ENCODE measurements around the gene GJB1. TPM values are rescaled to one million over a fixed set of nuclear protein-coding genes. Genes with fewer than 3 reads are reported as not detected.

Gene GJB1
- total and polyA plus RNA-seq, 9 of the 15 experiments (the other 6 are each of a cell fraction or from before 2014, with no cell fraction given): 0.11 TPM; not detected in 8

DNA sequence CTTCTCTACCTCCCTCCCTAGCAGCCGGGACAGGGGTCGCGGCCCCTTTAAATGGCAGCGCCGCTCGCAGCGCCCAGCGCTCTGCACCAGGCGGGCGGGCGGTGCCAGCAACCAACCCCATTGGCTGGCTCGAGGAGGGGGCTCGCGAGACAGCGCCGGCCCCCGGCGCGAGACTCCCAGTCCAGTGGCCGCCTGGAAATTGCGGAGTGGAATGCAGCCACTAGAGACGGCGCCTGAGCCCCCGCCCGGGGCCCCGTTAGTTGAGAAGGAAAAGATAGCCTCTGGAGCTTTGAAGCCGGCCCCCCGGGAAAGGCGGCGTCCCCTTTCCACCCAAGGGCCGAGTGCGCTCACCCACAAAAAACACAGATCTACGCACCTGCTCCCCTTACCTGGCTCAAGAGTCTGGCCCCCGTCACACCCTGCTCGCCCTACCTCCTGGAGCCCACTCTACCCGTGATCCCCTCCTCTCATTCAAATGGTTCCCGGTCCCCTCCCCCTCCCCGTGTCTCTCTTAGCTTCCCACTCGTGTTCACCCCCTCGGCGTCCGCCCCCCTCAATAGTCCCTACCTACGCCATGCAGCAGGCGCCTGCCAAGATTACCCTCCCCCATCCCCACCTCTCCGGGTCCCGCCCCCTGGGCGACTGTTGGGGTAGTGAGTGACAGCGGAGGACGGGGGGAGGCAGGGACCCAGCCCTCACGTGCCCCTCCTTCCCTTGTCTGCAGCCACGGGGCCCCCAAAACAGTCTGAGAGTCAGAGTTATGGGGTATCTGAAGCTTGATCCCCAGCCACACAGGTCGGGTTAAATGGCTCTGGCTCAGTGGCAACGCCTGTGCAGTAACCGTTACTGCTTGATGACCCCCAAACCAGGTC is 31.3 kb downstream of the GJB1 start, which contains the start of gene ZMYM3 (continued):
- TF ChIP-seq, protein P1, sequence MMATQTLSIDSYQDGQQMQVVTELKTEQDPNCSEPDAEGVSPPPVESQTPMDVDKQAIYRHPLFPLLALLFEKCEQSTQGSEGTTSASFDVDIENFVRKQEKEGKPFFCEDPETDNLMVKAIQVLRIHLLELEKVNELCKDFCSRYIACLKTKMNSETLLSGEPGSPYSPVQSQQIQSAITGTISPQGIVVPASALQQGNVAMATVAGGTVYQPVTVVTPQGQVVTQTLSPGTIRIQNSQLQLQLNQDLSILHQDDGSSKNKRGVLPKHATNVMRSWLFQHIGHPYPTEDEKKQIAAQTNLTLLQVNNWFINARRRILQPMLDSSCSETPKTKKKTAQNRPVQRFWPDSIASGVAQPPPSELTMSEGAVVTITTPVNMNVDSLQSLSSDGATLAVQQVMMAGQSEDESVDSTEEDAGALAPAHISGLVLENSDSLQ (IDR thresholded peaks at IDR 0.05): peak; percentile 97
- TF ChIP-seq MCM3 (IDR thresholded peaks at IDR 0.05) (no peak), STAT6 (CRISPR knock-in tag; IDR thresholded peaks at IDR 0.05) (no peak), HOXB6 (CRISPR knock-in tag; IDR thresholded peaks at IDR 0.05; ENCODE audit: borderline replicate concordance) (no peak), CTCFL (IDR thresholded peaks at IDR 0.05; ENCODE audit: borderline replicate concordance, insufficient read depth, low read depth, low read length, poor library complexity, severe bottlenecking) (no peak), NCOA2 (IDR thresholded peaks at IDR 0.05; ENCODE audit: partially characterized antibody in 2 of 2) (no peak), KDM4B (IDR thresholded peaks at IDR 0.05; ENCODE audit: borderline replicate concordance in 2 of 2, low read depth in 1 of 2) (0 out of 4 replicates have a peak, but pooled peaks of 1 of the 2 experiments have one; percentile 26), E2F1 (CRISPR knock-in tag; IDR thresholded peaks at IDR 0.05) (0 out of 2 replicates have a peak, but pooled peaks have one; percentile 47), KDM1A (IDR thresholded peaks at IDR 0.05) (peak in 1 of 2 experiments; percentile 45; a peak in 1 of 4 replicates), SMAD2 (IDR thresholded peaks at IDR 0.05; ENCODE audit: low read depth, low read length) (no peak), ZNF134 (CRISPR knock-in tag; conservative IDR thresholded peaks at IDR 0.05) (no peak), MTF1 (CRISPR knock-in tag; IDR thresholded peaks at IDR 0.05; ENCODE audit: borderline replicate concordance) (no peak), RB1 (IDR thresholded peaks at IDR 0.05; ENCODE audit: low read depth) (0 out of 2 replicates have a peak, but pooled peaks have one; percentile 28), EGR1 (conservative IDR thresholded peaks at IDR 0.05) (peak; percentile 35; the same call in 1 of the 2 replicates), MAZ (CRISPR knock-in tag; conservative IDR thresholded peaks at IDR 0.05 in 1 of 2, IDR thresholded peaks at IDR 0.05 in 1 of 2) (peak; percentile 71 to 86; a peak in 3 of 4 replicates)
- TF ChIP-seq, protein P2, sequence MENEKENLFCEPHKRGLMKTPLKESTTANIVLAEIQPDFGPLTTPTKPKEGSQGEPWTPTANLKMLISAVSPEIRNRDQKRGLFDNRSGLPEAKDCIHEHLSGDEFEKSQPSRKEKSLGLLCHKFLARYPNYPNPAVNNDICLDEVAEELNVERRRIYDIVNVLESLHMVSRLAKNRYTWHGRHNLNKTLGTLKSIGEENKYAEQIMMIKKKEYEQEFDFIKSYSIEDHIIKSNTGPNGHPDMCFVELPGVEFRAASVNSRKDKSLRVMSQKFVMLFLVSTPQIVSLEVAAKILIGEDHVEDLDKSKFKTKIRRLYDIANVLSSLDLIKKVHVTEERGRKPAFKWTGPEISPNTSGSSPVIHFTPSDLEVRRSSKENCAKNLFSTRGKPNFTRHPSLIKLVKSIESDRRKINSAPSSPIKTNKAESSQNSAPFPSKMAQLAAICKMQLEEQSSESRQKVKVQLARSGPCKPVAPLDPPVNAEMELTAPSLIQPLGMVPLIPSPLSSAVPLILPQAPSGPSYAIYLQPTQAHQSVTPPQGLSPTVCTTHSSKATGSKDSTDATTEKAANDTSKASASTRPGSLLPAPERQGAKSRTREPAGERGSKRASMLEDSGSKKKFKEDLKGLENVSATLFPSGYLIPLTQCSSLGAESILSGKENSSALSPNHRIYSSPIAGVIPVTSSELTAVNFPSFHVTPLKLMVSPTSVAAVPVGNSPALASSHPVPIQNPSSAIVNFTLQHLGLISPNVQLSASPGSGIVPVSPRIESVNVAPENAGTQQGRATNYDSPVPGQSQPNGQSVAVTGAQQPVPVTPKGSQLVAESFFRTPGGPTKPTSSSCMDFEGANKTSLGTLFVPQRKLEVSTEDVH (IDR thresholded peaks at IDR 0.05; ENCODE audit: low read depth, partially characterized antibody): no peak

Measured in K562 (cell line).